Cardiac septum (tissue), 1 donor: ENCODE results near the gene ARHGEF26. TPM values are rescaled to one million over a fixed set of nuclear protein-coding genes. Genes with fewer than 3 reads are reported as not detected.
A peak's percentile ranks its signal among the peaks of the same experiment; 100 is the strongest.

Experiments used
- DNase-seq: peaks from one replicate; pipeline ENCODE4 v3.0.0-alpha.2; 2020; ENCODE audit warnings: low spot score
- intact Hi-C: fragments of 100-400 bp; cut with DNase I; formaldehyde crosslinking; loops from one replicate; pipeline ENCODE4 v1.14.0; 2022
- total RNA-seq: library from RNA; stranded (reverse); fragmentation: NEBNext Ultra II Directional; extraction: Animal tissue kit (Norgen Biotek cat#: 25700); gene quantifications from one replicate; pipeline ENCODE4 v1.2.1, GENCODE V29; 2021
- donor health status: DM: no; HTN: no; CAD: no.

ARHGEF26 gene
- total RNA-seq, 1 donor from 2014 or later = 2.9 TPM

- DNase-seq = no peak
- intact Hi-C loops = no loop called here
Measured at GRCh38 chr3:154112146-154112852, 8.9 kb upstream of the ARHGEF26 start.

GRCh38 chr3:154113609-154114008 is 7.6 kb upstream of the ARHGEF26 start:
- intact Hi-C loops = no loop called here
- no peak for DNase-seq

- no peak for DNase-seq
- intact Hi-C loops = no loop called here
Measured at GRCh38 chr3:154115332-154115731, 5.9 kb upstream of the ARHGEF26 start.

- intact Hi-C loops = loop anchor here (5.0 kb wide), 1 partner anchor 117 kb away; no protein-coding TSS in a partner anchor
- DNase-seq = no peak
Measured at GRCh38 chr3:154119951-154120350, 1.2 kb upstream of the ARHGEF26 start.

GRCh38 chr3:154121701-154122551 is 736 bp downstream of the ARHGEF26 start:
- DNase-seq = peak; percentile 76
- intact Hi-C loops = loop anchor here (5.0 kb wide), 1 partner anchor 115 kb away; no protein-coding TSS in a partner anchor

- intact Hi-C loops = loop anchor here (5.0 kb wide), 1 partner anchor 115 kb away; no protein-coding TSS in a partner anchor
- DNase-seq = no peak
Measured at GRCh38 chr3:154122552-154122911, 1.3 kb downstream of the ARHGEF26 start.

- intact Hi-C loops = loop anchor here (5.0 kb wide), 1 partner anchor 114 kb away; no protein-coding TSS in a partner anchor
- DNase-seq = no peak
Measured at GRCh38 chr3:154122912-154123559, 1.8 kb downstream of the ARHGEF26 start.

- DNase-seq = no peak
- intact Hi-C loops = loop anchor here (5.0 kb wide), 1 partner anchor 113 kb away; no protein-coding TSS in a partner anchor
Measured at GRCh38 chr3:154123906-154124305, 2.7 kb downstream of the ARHGEF26 start.

GRCh38 chr3:154125378-154126030 is 4.3 kb downstream of the ARHGEF26 start:
- intact Hi-C loops = no loop called here
- DNase-seq = no peak

- no peak for DNase-seq
- intact Hi-C loops = no loop called here
Measured at GRCh38 chr3:154126651-154127050, 5.5 kb downstream of the ARHGEF26 start.

- no peak for DNase-seq
- intact Hi-C loops = no loop called here
Measured at GRCh38 chr3:154129625-154130024, 8.4 kb downstream of the ARHGEF26 start.

GRCh38 chr3:154130540-154130939 is 9.3 kb downstream of the ARHGEF26 start:
- DNase-seq = no peak
- intact Hi-C loops = no loop called here

- intact Hi-C loops = no loop called here
- no peak for DNase-seq
Measured at GRCh38 chr3:154131830-154132229, 10.6 kb downstream of the ARHGEF26 start.

GRCh38 chr3:154132777-154133375 is 11.7 kb downstream of the ARHGEF26 start:
- no peak for DNase-seq
- intact Hi-C loops = no loop called here

GRCh38 chr3:154135511-154136173 is 14.5 kb downstream of the ARHGEF26 start:
- intact Hi-C loops = no loop called here
- DNase-seq = no peak

GRCh38 chr3:154137036-154137435 is 15.8 kb downstream of the ARHGEF26 start:
- no peak for DNase-seq
- intact Hi-C loops = no loop called here

GRCh38 chr3:154139996-154140436 is 18.8 kb downstream of the ARHGEF26 start:
- no peak for DNase-seq
- intact Hi-C loops = no loop called here

- intact Hi-C loops = no loop called here
- DNase-seq = no peak
Measured at GRCh38 chr3:154142608-154143007, 21.4 kb downstream of the ARHGEF26 start.

- intact Hi-C loops = no loop called here
- DNase-seq = no peak
Measured at GRCh38 chr3:154143873-154144272, 22.7 kb downstream of the ARHGEF26 start.
